GM12878 (cell line): ENCODE data around the gene SCAMP5. TPM values are rescaled to one million over a fixed set of nuclear protein-coding genes. Genes with fewer than 3 reads are reported as not detected.

Experiments
- BHLHE40 ChIP-seq, 2 experiments: fragments of 450-650 bp in 1 of 2; IDR thresholded peaks; 2 replicates each; pipeline ENCODE4 v1.6.1; 2011 to 2017; ENCODE audit warnings: low read depth in 2 of 2, borderline replicate concordance in 1 of 2, improper control_type of control experiment in 1 of 2, low read length in 1 of 2, mild to moderate bottlenecking in 1 of 2
- BRCA1 ChIP-seq: IDR thresholded peaks from 2 replicates; pipeline ENCODE4 v1.6.1; 2011; ENCODE audit warnings: low read depth, low read length, improper control_type of control experiment
- CBX3 ChIP-seq: fragments of 200-600 bp; sonication (generic); IDR thresholded peaks from 2 replicates; pipeline ENCODE4 v1.6.1; 2016; ENCODE audit warnings: low read depth, borderline replicate concordance
- CBX5 ChIP-seq: sonication (generic); IDR thresholded peaks from 2 replicates; pipeline ENCODE4 v1.6.1; 2016; ENCODE audit warnings: low read depth, moderate library complexity, mild to moderate bottlenecking, inconsistent platforms
- DPF2 ChIP-seq: fragments of 450-650 bp; IDR thresholded peaks from 2 replicates; pipeline ENCODE4 v1.6.1; 2017; ENCODE audit warnings: mild to moderate bottlenecking
- EZH2 ChIP-seq: IDR thresholded peaks from 2 replicates; pipeline ENCODE4 v1.6.1; 2012; ENCODE audit warnings: low read depth, mild to moderate bottlenecking, control low read depth, inconsistent platforms, low read length, borderline replicate concordance; ENCODE audit not compliant: control insufficient read depth
- GATAD2B ChIP-seq: fragments of 450-650 bp; conservative IDR thresholded peaks from 2 replicates; pipeline ENCODE4 v1.6.1; 2017; ENCODE audit warnings: low read depth, mild to moderate bottlenecking, moderate library complexity
- HDAC2 ChIP-seq: fragments of 200-600 bp; sonication (generic); IDR thresholded peaks from 2 replicates; pipeline ENCODE4 v1.6.1; 2017
- HDAC6 ChIP-seq: fragments of 200-600 bp; sonication (generic); IDR thresholded peaks from one replicate; pipeline ENCODE4 v1.8.0; 2017; ENCODE audit warnings: antibody characterized with exemption; ENCODE audit not compliant: unreplicated experiment
- IKZF2 ChIP-seq, 2 experiments: fragments of 450-650 bp; IDR thresholded peaks; 2 replicates each; pipeline ENCODE4 v1.6.1; 2017; ENCODE audit warnings: mild to moderate bottlenecking in 2 of 2, moderate library complexity in 2 of 2
- IRF3 ChIP-seq: fragments of 450-650 bp; IDR thresholded peaks from 2 replicates; pipeline ENCODE4 v1.6.1; 2014; ENCODE audit warnings: mild to moderate bottlenecking
- IRF4 ChIP-seq: IDR thresholded peaks from 2 replicates; pipeline ENCODE4 v1.6.1; 2011; ENCODE audit warnings: low read depth, low read length
- JUND ChIP-seq: IDR thresholded peaks from 2 replicates; pipeline ENCODE4 v1.6.1; 2012; ENCODE audit warnings: low read depth, mild to moderate bottlenecking, low read length, improper control_type of control experiment, moderate library complexity
- MEF2B ChIP-seq: fragments of 450-650 bp; IDR thresholded peaks from 2 replicates; pipeline ENCODE4 v1.6.1; 2018; ENCODE audit warnings: mild to moderate bottlenecking, moderate library complexity; ENCODE audit not compliant: partially characterized antibody, poor library complexity, severe bottlenecking
- NFXL1 ChIP-seq: fragments of 450-650 bp; IDR thresholded peaks from 2 replicates; pipeline ENCODE4 v1.6.1; 2017; ENCODE audit warnings: antibody characterized with exemption, mild to moderate bottlenecking, borderline replicate concordance
- PBX3 ChIP-seq: IDR thresholded peaks from 2 replicates; pipeline ENCODE4 v1.6.1; 2011; ENCODE audit warnings: mild to moderate bottlenecking, low read depth, low read length, moderate library complexity; ENCODE audit not compliant: insufficient replicate concordance
- POU2F2 ChIP-seq: IDR thresholded peaks from 3 replicates; pipeline ENCODE4 v1.6.1; 2011; ENCODE audit warnings: low read depth, mild to moderate bottlenecking, low read length, borderline replicate concordance
- RAD51 ChIP-seq: fragments of 450-650 bp; IDR thresholded peaks from 2 replicates; pipeline ENCODE4 v1.6.1; 2016; ENCODE audit warnings: moderate library complexity, mild to moderate bottlenecking, inconsistent platforms
- RELB ChIP-seq: fragments of 450-650 bp; IDR thresholded peaks from 2 replicates; pipeline ENCODE4 v1.6.1; 2017; ENCODE audit warnings: low read depth, mild to moderate bottlenecking, moderate library complexity
- SMARCA5 ChIP-seq: fragments of 450-650 bp; IDR thresholded peaks from 2 replicates; pipeline ENCODE4 v1.6.1; 2017; ENCODE audit warnings: mild to moderate bottlenecking
- SMC3 ChIP-seq: IDR thresholded peaks from 2 replicates; pipeline ENCODE4 v1.6.1; 2011; ENCODE audit warnings: low read length, improper control_type of control experiment, borderline replicate concordance
- STAT1 ChIP-seq: fragments of 450-650 bp; conservative IDR thresholded peaks from 2 replicates; pipeline ENCODE4 v1.6.1; 2014; ENCODE audit warnings: antibody characterized with exemption, mild to moderate bottlenecking
- TCF3 ChIP-seq: IDR thresholded peaks from 2 replicates; pipeline ENCODE4 v1.6.1; 2012; ENCODE audit warnings: low read depth, mild to moderate bottlenecking, low read length, borderline replicate concordance; ENCODE audit not compliant: insufficient read depth
- WRNIP1 ChIP-seq: IDR thresholded peaks from 2 replicates; pipeline ENCODE4 v1.6.1; 2011; ENCODE audit warnings: low read depth, low read length, improper control_type of control experiment, borderline replicate concordance
- YBX1 ChIP-seq: fragments of 450-650 bp; IDR thresholded peaks from 2 replicates; pipeline ENCODE4 v1.6.1; 2016; ENCODE audit warnings: antibody characterized with exemption
- ZNF24 ChIP-seq: fragments of 450-650 bp; IDR thresholded peaks from 2 replicates; pipeline ENCODE4 v1.6.1; 2017; ENCODE audit warnings: antibody characterized with exemption, mild to moderate bottlenecking
- ZNF274 ChIP-seq: IDR thresholded peaks from one replicate; pipeline ENCODE4 v1.8.0; 2011; ENCODE audit not compliant: insufficient read length, insufficient read depth
- polyA plus RNA-seq, 11 experiments: library from polyadenylated mRNA; depleted of rRNA in 4 of 11; unstranded in 6 of 11; stranded (reverse) in 5 of 11; fragments of >200 nt; fragmentation: Nextera tagmentation in 4 of 11; fragmentation: Illumina TruSeq in 1 of 11; extraction: Ambion mirVana in 4 of 11; extraction: Trizol in 1 of 11; gene quantifications; 1 replicate in 1 of 11; 2 replicates in 10 of 11; pipeline versions ENCODE4 v1.2.1 to v1.2.3, GENCODE V29; 2011 to 2016; ENCODE audit warnings: inconsistent platforms in 2 of 11, missing spikeins in 2 of 11, low read depth in 1 of 11
- total RNA-seq, 4 experiments: library from RNA; depleted of rRNA in 3 of 4; stranded (reverse); fragments of >200 nt in 3 of 4; fragmentation: Illumina TruSeq in 1 of 4; extraction: Trizol in 1 of 4; gene quantifications; 2 replicates each; pipeline versions ENCODE4 v1.2.1 to v1.2.3, GENCODE V29; 2013 to 2021

Gene SCAMP5
- total and polyA plus RNA-seq, 10 of the 15 experiments (the other 5 are each of a cell fraction or from before 2014, with no cell fraction given) = 1.6 to 41.6 (median 16.9) TPM

- TF ChIP-seq SMARCA5 = peak; percentile 74; the same call in 1 of the 2 replicates
- TF ChIP-seq IRF4 = 0 out of 2 replicates have a peak, but pooled peaks have one; percentile 40
- no peak for TF ChIP-seq HDAC2
- TF ChIP-seq CBX5 = no peak
- no peak for TF ChIP-seq IRF3
- TF ChIP-seq PBX3 = no peak
- TF ChIP-seq TCF3 = no peak
- TF ChIP-seq IKZF2 (IDR thresholded peaks at IDR 0.05) = peak in 1 of 2 experiments; percentile 22; a peak in 1 of 4 replicates
- no peak for TF ChIP-seq CBX3
- no peak for TF ChIP-seq JUND
- TF ChIP-seq ZNF274 = no peak
- no peak for TF ChIP-seq RELB
- TF ChIP-seq SMC3 = peak; percentile 98
- no peak for TF ChIP-seq YBX1
- TF ChIP-seq BHLHE40 (IDR thresholded peaks at IDR 0.05; ENCODE audit: borderline replicate concordance in 1 of 2, low read depth in 2 of 2, low read length in 1 of 2) = peak in 1 of 2 experiments; percentile 60; a peak in 2 of 4 replicates
- no peak for TF ChIP-seq POU2F2
- no peak for TF ChIP-seq NFXL1
- TF ChIP-seq HDAC6 = no peak
- TF ChIP-seq ZNF24 = peak; percentile 46; the same call in 1 of the 2 replicates
- TF ChIP-seq EZH2 = no peak
- no peak for TF ChIP-seq BRCA1
- TF ChIP-seq MEF2B = no peak
- 0 out of 2 replicates have a peak, but pooled peaks have one; percentile 39 for TF ChIP-seq DPF2
- TF ChIP-seq STAT1 = no peak
- TF ChIP-seq RAD51 = peak; percentile 69; the same call in 1 of the 2 replicates
- no peak for TF ChIP-seq WRNIP1
- TF ChIP-seq GATAD2B = 0 out of 2 replicates have a peak, but pooled peaks have one; percentile 28
Measured at GRCh38 chr15:75029378-75030022, 34.1 kb downstream of the SCAMP5 start (continued).
